Esophagus (tissue), 2 donors: ENCODE data around the gene TOM1L2. TPM values are rescaled to one million over a fixed set of nuclear protein-coding genes. Genes with fewer than 3 reads are reported as not detected.

ENCODE experiments used
- H3K27ac ChIP-seq, 2 donors: one replicate each; pipeline ENCODE4 v1.5.1; 2013; ENCODE audit warnings: low read depth in 2 of 2, mild to moderate bottlenecking in 2 of 2, inconsistent platforms in 1 of 2, low read length in 1 of 2, moderate library complexity in 1 of 2
- H3K27me3 ChIP-seq, 2 donors: one replicate each; pipeline ENCODE4 v1.6.1; 2013; ENCODE audit warnings: low read length in 2 of 2, control low read depth in 1 of 2, mild to moderate bottlenecking in 1 of 2; ENCODE audit not compliant: insufficient read depth in 2 of 2, control insufficient read depth in 1 of 2
- H3K36me3 ChIP-seq, 2 donors: one replicate each; pipeline ENCODE4 v1.6.1; 2013; ENCODE audit warnings: low read length in 1 of 2; ENCODE audit not compliant: control insufficient read depth in 2 of 2, insufficient read depth in 2 of 2
- H3K4me1 ChIP-seq, 2 donors: one replicate each; pipeline ENCODE4 v1.6.1; 2013; ENCODE audit warnings: low read length in 1 of 2; ENCODE audit not compliant: control insufficient read depth in 2 of 2, insufficient read depth in 2 of 2
- H3K4me3 ChIP-seq, 2 donors: one replicate each; pipeline ENCODE4 v1.5.1; 2013; ENCODE audit warnings: low read length in 2 of 2, mild to moderate bottlenecking in 2 of 2, low read depth in 1 of 2, moderate library complexity in 1 of 2
- H3K9me3 ChIP-seq, 2 donors: one replicate each; pipeline ENCODE4 v1.6.1; 2013; ENCODE audit warnings: mild to moderate bottlenecking in 2 of 2, low read depth in 1 of 2, low read length in 1 of 2, moderate library complexity in 1 of 2; ENCODE audit not compliant: control insufficient read depth in 2 of 2, insufficient read depth in 1 of 2
- WGBS, 2 donors: extraction: QIAGEN DNeasy Blood & Tissue Kit; methylation state at CpG; one replicate each; pipeline ENCODE4 v1.1.7; 2013; 5-methylcytosine and 5-hydroxymethylcytosine counted together
- polyA plus RNA-seq, 2 donors: library from polyadenylated mRNA; stranded (reverse); fragments of 200-250 nt; gene quantifications; one replicate each; pipeline ENCODE4 v1.2.3, GENCODE V29; 2013
- donor health status: healthy with polysubstance abuse.
- donor health status: Bipolar disorder and iron deficiency.

The TOM1L2 gene
- polyA plus RNA-seq, 2 donors: 49.9 to 83.2 TPM

GRCh38 chr17:17815062-17815406 is 157.2 kb downstream of the TOM1L2 start:
- H3K9me3 ChIP-seq: no peaks in the 10 kb centered on the region
- peak overlapping the region in 1 of 2 donors; percentile 38 for H3K27ac ChIP-seq
- 63 to 70% methylated on average over 8 of the region's 8 CpGs for WGBS, 2 donors
- peaks cover 12 to 40% of the 10 kb centered on the region in 2 donors for H3K4me1 ChIP-seq
- H3K4me3 ChIP-seq: no peak overlapping the region
- no peaks in the 10 kb centered on the region for H3K27me3 ChIP-seq
- H3K36me3 ChIP-seq: peaks cover 0 to 77% of the 10 kb centered on the region in 2 donors

GRCh38 chr17:17814162-17815061 is 157.8 kb downstream of the TOM1L2 start:
- Histone ChIP-seq H3K9me3 (no peaks in the 10 kb centered on the region), H3K27ac (peak overlapping the region in 1 of 2 donors; percentile 38), H3K36me3 (peaks cover 0 to 71% of the 10 kb centered on the region in 2 donors), H3K4me1 (peaks cover 8 to 40% of the 10 kb centered on the region in 2 donors), H3K27me3 (no peaks in the 10 kb centered on the region), H3K4me3 (no peak overlapping the region)
- 51 to 63% methylated on average over 20 of the region's 20 CpGs for WGBS, 2 donors

GRCh38 chr17:17813725-17814095 is 158.5 kb downstream of the TOM1L2 start:
- no peaks in the 10 kb centered on the region for H3K9me3 ChIP-seq
- peaks cover 8 to 35% of the 10 kb centered on the region in 2 donors for H3K4me1 ChIP-seq
- WGBS, 2 donors: 78 to 84% methylated on average over 13 to 16 of the region's 16 CpGs
- H3K4me3 ChIP-seq: no peak overlapping the region
- H3K36me3 ChIP-seq: peaks cover 0 to 65% of the 10 kb centered on the region in 2 donors
- H3K27ac ChIP-seq: no peak overlapping the region
- H3K27me3 ChIP-seq: no peaks in the 10 kb centered on the region

- H3K4me3 ChIP-seq: no peak overlapping the region
- 87% methylated on average over 24 to 25 of the region's 25 CpGs for WGBS, 2 donors
- peak overlapping the region in 1 of 2 donors; percentile 76 for H3K27ac ChIP-seq
- no peaks in the 10 kb centered on the region for H3K9me3 ChIP-seq
- no peaks in the 10 kb centered on the region for H3K27me3 ChIP-seq
- peaks cover 0 to 59% of the 10 kb centered on the region in 2 donors for H3K36me3 ChIP-seq
- H3K4me1 ChIP-seq: peaks cover 5 to 33% of the 10 kb centered on the region in 2 donors
Observed at GRCh38 chr17:17813055-17813724, 159.0 kb downstream of the TOM1L2 start.

GRCh38 chr17:17812211-17813054 is 159.8 kb downstream of the TOM1L2 start:
- Histone ChIP-seq H3K4me3 (no peak overlapping the region), H3K27me3 (no peaks in the 10 kb centered on the region), H3K36me3 (peaks cover 0 to 56% of the 10 kb centered on the region in 2 donors), H3K4me1 (peaks cover 4 to 34% of the 10 kb centered on the region in 2 donors), H3K27ac (peak overlapping the region in 1 of 2 donors; percentile 76), H3K9me3 (no peaks in the 10 kb centered on the region)
- 44 to 50% methylated on average over 59 of the region's 59 CpGs for WGBS, 2 donors

GRCh38 chr17:17811381-17812210 is 160.6 kb downstream of the TOM1L2 start:
- peaks cover 0 to 47% of the 10 kb centered on the region in 2 donors for H3K36me3 ChIP-seq
- WGBS, 2 donors: 40 to 43% methylated on average over 15 of the region's 15 CpGs
- no peaks in the 10 kb centered on the region for H3K9me3 ChIP-seq
- no peaks in the 10 kb centered on the region for H3K27me3 ChIP-seq
- no peak overlapping the region for H3K4me3 ChIP-seq
- peaks cover 4 to 34% of the 10 kb centered on the region in 2 donors for H3K4me1 ChIP-seq
- peak overlapping the region; percentile 45 to 52 for H3K27ac ChIP-seq

GRCh38 chr17:17810895-17811248 is 161.3 kb downstream of the TOM1L2 start:
- H3K36me3 ChIP-seq: peaks cover 0 to 43% of the 10 kb centered on the region in 2 donors
- no peaks in the 10 kb centered on the region for H3K9me3 ChIP-seq
- H3K4me1 ChIP-seq: peaks cover 4 to 34% of the 10 kb centered on the region in 2 donors
- H3K27ac ChIP-seq: peak overlapping the region in 1 of 2 donors; percentile 69
- no peaks in the 10 kb centered on the region for H3K27me3 ChIP-seq
- 81 to 84% methylated on average over 26 to 27 of the region's 27 CpGs for WGBS, 2 donors
- no peak overlapping the region for H3K4me3 ChIP-seq

GRCh38 chr17:17810084-17810894 is 161.9 kb downstream of the TOM1L2 start:
- Histone ChIP-seq H3K4me1 (peaks cover 4 to 34% of the 10 kb centered on the region in 2 donors), H3K4me3 (peak overlapping the region in 1 of 2 donors; percentile 14), H3K27me3 (no peaks in the 10 kb centered on the region), H3K36me3 (peaks cover 0 to 38% of the 10 kb centered on the region in 2 donors), H3K9me3 (no peaks in the 10 kb centered on the region), H3K27ac (peak overlapping the region; percentile 68 to 69)
- WGBS, 2 donors: 42 to 53% methylated on average over 67 to 68 of the region's 68 CpGs
